HG03103 (cell line): ENCODE data around the gene AUNIP.
A peak's percentile ranks its signal among the peaks of the same experiment; 100 is the strongest.

Experiments used
- ATAC-seq: cut with Tn5 transposase; IDR thresholded peaks from one replicate; pipeline ENCODE4 v1.9.1; 2021; ENCODE audit warnings: low read depth; ENCODE audit not compliant: unreplicated experiment

Gene AUNIP

GRCh38 chr1:25834894-25835293 lies 24.4 kb downstream of the AUNIP start:
- no peak for ATAC-seq

- no peak for ATAC-seq
Observed at GRCh38 chr1:25833158-25833557, 26.1 kb downstream of the AUNIP start.

- no peak for ATAC-seq
Observed at GRCh38 chr1:25832336-25833037, 26.8 kb downstream of the AUNIP start.

- no peak for ATAC-seq
Observed at GRCh38 chr1:25831569-25832196, 27.6 kb downstream of the AUNIP start.

- ATAC-seq, result no peak
Observed at GRCh38 chr1:25829046-25829445, 30.2 kb downstream of the AUNIP start.

- ATAC-seq, result no peak
Observed at GRCh38 chr1:25828491-25828890, 30.8 kb downstream of the AUNIP start.

GRCh38 chr1:25826571-25826970 lies 32.7 kb downstream of the AUNIP start:
- no peak for ATAC-seq

GRCh38 chr1:25825605-25826004 lies 33.7 kb downstream of the AUNIP start:
- ATAC-seq, result no peak

GRCh38 chr1:25821630-25822091 lies 37.6 kb downstream of the AUNIP start:
- ATAC-seq, result no peak

- ATAC-seq, result no peak
Observed at GRCh38 chr1:25821112-25821476, 38.2 kb downstream of the AUNIP start.

GRCh38 chr1:25820247-25821111 lies 38.8 kb downstream of the AUNIP start:
- peak; percentile 44 for ATAC-seq

GRCh38 chr1:25819491-25820246 lies 39.6 kb downstream of the AUNIP start, which contains the start of gene MTFR1L:
TSS of gene MTFR1L (plus strand) at chr1:25819954. CDS start at chr1:25823105, 3,151 bp downstream.
- ATAC-seq, result peak; percentile 62

- ATAC-seq, result no peak
Observed at GRCh38 chr1:25818569-25818968, 40.7 kb downstream of the AUNIP start.

GRCh38 chr1:25817840-25818501 lies 41.3 kb downstream of the AUNIP start:
- ATAC-seq, result no peak

GRCh38 chr1:25816112-25816718 lies 43.0 kb downstream of the AUNIP start:
- ATAC-seq, result no peak

- ATAC-seq, result no peak
Observed at GRCh38 chr1:25815208-25816111, 43.8 kb downstream of the AUNIP start.

GRCh38 chr1:25814549-25815087 lies 44.6 kb downstream of the AUNIP start:
- ATAC-seq, result no peak

GRCh38 chr1:25813734-25814471 lies 45.4 kb downstream of the AUNIP start:
- no peak for ATAC-seq
